ENCODE results near the gene WNT7B. TPM values are rescaled to one million over a fixed set of nuclear protein-coding genes. Genes with fewer than 3 reads are reported as not detected.

Gene WNT7B
- total and polyA plus RNA-seq, 2 experiments from 2014 or later: 0.10 TPM; not detected in 1

GRCh38 chr22:46022881-46023512 lies 46.0 kb upstream of the WNT7B start:
- Histone ChIP-seq H3F3A (replicated peaks; ENCODE audit: low read depth) (0 out of 2 replicates have a peak, but pooled peaks cover 4% of the 10 kb centered on the region), H4K20me1 (replicated peaks; ENCODE audit: insufficient read depth) (no peaks in the 10 kb centered on the region), H3K27ac (ENCODE audit: low read depth) (no peak overlapping the region), H3K9me2 (ENCODE audit: insufficient read depth) (no peaks in the 10 kb centered on the region), H3K4me2 (no peak overlapping the region), H3K27me3 (ENCODE audit: insufficient read depth) (peaks cover 26% of the 10 kb centered on the region), H2AFZ (no peak overlapping the region), H3K4me3 (no peak overlapping the region), H3K36me3 (ENCODE audit: insufficient read depth) (no peaks in the 10 kb centered on the region), H3K79me2 (replicated peaks; ENCODE audit: insufficient read depth) (no peaks in the 10 kb centered on the region), H3K4me1 (ENCODE audit: insufficient read depth) (peaks cover 8% of the 10 kb centered on the region; the same call in 1 of the 2 replicates)
- no peaks in the 10 kb centered on the region; the same call in 2 of the 3 replicates for H3K9me3 Mint-ChIP-seq
- H3K4me3 Mint-ChIP-seq: no peak overlapping the region
- H3K27ac Mint-ChIP-seq: no peak overlapping the region
- no peak for TF ChIP-seq CTCF (conservative IDR thresholded peaks at IDR 0.05; ENCODE audit: low read depth in 2 of 2)
- TF ChIP-seq JUNB (IDR thresholded peaks at IDR 0.05; ENCODE audit: unreplicated experiment): no peak
- no peak for TF ChIP-seq EZH2 (IDR thresholded peaks at IDR 0.05; ENCODE audit: low read depth, unreplicated experiment)
- TF ChIP-seq ZNF114 (CRISPR knock-in tag; IDR thresholded peaks at IDR 0.05): no peak
- TF ChIP-seq EZH2phosphoT487 (IDR thresholded peaks at IDR 0.05; ENCODE audit: unreplicated experiment): no peak
- no peak for TF ChIP-seq ZNF331 (CRISPR knock-in tag; IDR thresholded peaks at IDR 0.05; ENCODE audit: low read depth)
- TF ChIP-seq ETS1 (IDR thresholded peaks at IDR 0.05): no peak
- no peak for TF ChIP-seq STAT1 (IDR thresholded peaks at IDR 0.05; ENCODE audit: unreplicated experiment)
- TF ChIP-seq CREB1 (CRISPR knock-in tag; IDR thresholded peaks at IDR 0.05; ENCODE audit: low read depth): no peak
- no peak for TF ChIP-seq NANOG (IDR thresholded peaks at IDR 0.05; ENCODE audit: borderline replicate concordance)
- no peak for TF ChIP-seq REST (IDR thresholded peaks at IDR 0.05; ENCODE audit: unreplicated experiment)
- TF ChIP-seq ZNF462 (CRISPR knock-in tag; IDR thresholded peaks at IDR 0.05): no peak
- no peak for TF ChIP-seq POLR2AphosphoS5 (IDR thresholded peaks at IDR 0.05; ENCODE audit: low read depth)
- no peak for ATAC-seq
- H3K27me3 Mint-ChIP-seq (ENCODE audit: insufficient read depth, low read depth, poor library complexity): peaks cover 28% of the 10 kb centered on the region
- no peaks in the 10 kb centered on the region for H3K36me3 Mint-ChIP-seq (ENCODE audit: low read depth)
- peaks cover 5% of the 10 kb centered on the region for H3K4me1 Mint-ChIP-seq
- DNase-seq (ENCODE audit: low spot score): no peak

Measured in GM23338 (cell line).